ENCODE results near the gene COL24A1.

- TF ChIP-seq REST (IDR thresholded peaks at IDR 0.05; ENCODE audit: insufficient read depth in 1 of 2, low read depth in 2 of 2, low read length in 1 of 2) (no peak), CTCF (IDR thresholded peaks at IDR 0.05) (no peak)
These were observed 71.6 kb downstream of the COL24A1 start for GRCh38 chr1:86084998-86085397.

Data from Panc1 (cell line).